GM13977 (cell line): ENCODE data around the gene ZCCHC24.

ENCODE experiments used
- DNase-seq: peaks from one replicate; pipeline ENCODE4 v3.0.0; 2012; ENCODE audit warnings: low spot score
- CTCF ChIP-seq: IDR thresholded peaks from 2 replicates; pipeline ENCODE4 v1.5.1; 2012; ENCODE audit warnings: mild to moderate bottlenecking, control low read depth; ENCODE audit not compliant: insufficient read depth; ENCODE audit errors: extremely low read depth, missing control alignments
- in situ Hi-C: fragments of 300-500 bp; cut with MboI; formaldehyde crosslinking; loops from one replicate; pipeline ENCODE4 v1.12.0; 2022; ENCODE audit warnings: low sequenced_read_pairs, low pct_unique_long_range_greater_than_20kb, mixed read lengths, inconsistent platforms; ENCODE audit not compliant: unreplicated experiment

The ZCCHC24 gene

DNA sequence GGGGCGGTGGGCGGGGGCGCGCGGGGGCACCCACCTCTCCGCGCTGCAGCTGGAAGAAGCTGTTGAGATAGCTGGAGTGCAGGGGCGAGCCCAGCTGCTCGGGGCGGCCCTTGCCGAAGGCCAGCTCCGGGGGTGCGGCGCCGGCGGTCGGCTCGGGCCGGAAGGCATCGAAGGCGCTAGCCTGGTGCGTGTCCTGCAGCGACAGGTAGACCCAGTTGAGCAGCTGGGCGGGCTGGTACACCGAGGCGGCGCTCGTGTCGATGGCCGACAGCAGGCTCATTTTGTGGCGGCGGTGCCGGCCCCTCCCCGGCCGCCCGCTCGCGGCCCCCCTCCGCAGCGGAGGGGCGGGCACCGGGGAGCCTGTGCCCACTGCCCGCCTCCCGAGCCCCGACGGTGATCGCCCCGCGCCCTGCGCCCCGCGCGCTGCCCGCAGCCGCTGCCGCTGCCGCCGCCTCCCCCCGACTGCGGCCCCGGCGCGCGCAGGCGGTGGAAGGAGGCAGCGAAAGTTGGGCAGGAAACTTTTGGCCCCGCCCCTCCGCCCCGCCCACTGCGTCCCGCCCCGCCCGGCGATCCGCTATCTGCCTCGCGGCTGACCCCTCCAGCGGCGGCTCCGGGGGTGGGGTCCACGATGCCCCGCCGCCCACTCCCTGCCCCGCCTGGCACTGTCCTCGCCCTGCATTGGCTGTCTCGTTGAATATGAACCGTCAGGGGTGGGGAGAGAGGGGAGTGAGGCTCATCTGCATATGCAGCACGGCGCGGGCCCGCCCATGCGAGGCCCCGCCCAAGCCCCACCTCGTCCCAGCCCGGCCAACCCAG, at the start of gene ZCCHC24:
TSS of gene ZCCHC24 (minus strand) at position 464 of the 816 bp plus-strand sequence. CDS start at position 280, 184 bp downstream.
- peak; percentile 96 for DNase-seq
- in situ Hi-C loops: no loop called here
- no peak for TF ChIP-seq CTCF

- in situ Hi-C loops: no loop called here
- no peak for TF ChIP-seq CTCF
- DNase-seq: no peak
Observed at GRCh38 chr10:79493806-79494205, 48.4 kb upstream of the ZCCHC24 start.

DNA sequence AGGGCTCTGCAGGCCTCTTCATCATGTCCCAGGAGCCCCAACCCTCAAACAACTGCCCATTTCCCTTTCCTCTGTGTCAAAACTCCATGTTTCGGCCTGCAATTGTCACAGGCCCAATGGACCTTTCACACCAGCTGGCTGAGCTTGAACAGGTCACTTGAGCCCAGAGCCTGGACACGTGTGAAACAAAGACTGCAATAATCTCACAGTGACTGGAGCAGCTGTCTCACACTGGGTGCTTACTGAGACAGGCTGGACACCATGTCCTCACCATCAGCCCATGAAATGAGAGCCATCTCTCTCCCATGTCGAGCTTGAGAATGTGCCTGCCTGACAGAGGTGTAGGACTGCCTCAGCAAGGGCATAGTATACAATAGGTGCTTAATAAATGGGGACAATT, 47.4 kb upstream of the ZCCHC24 start:
- TF ChIP-seq CTCF: no peak
- in situ Hi-C loops: no loop called here
- no peak for DNase-seq

GRCh38 chr10:79492256-79492655, 46.8 kb upstream of the ZCCHC24 start:
- TF ChIP-seq CTCF: no peak
- no peak for DNase-seq
- in situ Hi-C loops: no loop called here

- in situ Hi-C loops: no loop called here
- DNase-seq: peak; percentile 30
- peak; percentile 23 for TF ChIP-seq CTCF
Observed at GRCh38 chr10:79491143-79491835, 45.9 kb upstream of the ZCCHC24 start.

DNA sequence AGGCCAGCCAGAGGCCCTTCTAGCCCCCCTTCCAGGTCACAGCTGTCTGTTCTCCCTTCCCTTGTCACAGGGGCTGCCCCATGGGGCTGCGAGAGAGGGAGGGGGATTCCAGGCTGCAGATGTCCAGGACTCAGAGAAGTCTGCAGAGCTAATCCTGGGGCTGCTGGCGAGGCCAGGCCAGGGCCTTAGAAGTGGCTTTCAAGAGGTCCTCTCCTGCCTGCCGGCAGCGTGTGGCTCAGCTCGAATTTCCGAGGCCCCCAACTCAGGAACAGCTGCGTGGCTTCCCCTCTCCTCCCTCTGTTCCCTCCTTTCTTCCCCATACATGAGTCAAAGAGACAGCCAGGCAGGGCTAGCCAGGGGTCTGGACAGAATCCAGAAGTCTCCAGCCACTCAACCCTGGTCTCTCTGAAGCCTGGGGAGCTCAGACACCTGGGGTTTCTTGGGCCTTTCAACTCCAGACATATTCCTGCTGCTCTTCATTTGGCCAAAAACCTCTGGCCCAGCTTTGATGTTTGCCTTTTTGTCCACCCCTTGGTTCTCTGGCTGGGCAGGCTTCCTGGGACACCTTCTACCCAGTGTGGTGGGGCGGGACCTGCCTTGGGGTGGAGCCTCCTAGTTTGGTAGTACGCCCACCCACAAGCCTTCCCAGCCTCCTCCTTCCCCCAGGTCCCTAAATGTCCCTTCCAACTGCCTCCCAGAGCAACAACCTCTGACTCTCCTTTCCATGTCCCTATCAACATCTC, 45.1 kb upstream of the ZCCHC24 start:
- in situ Hi-C loops: no loop called here
- peak; percentile 34 for DNase-seq
- no peak for TF ChIP-seq CTCF
